NCI-H748 treated with DMSO at 0.1 percent for 48 hours (cell line): Measurements from ENCODE around the gene OR2Y1.
"Not testable (repeated sequence)": the region's sequence is repeated elsewhere in the genome, so short reads cannot be mapped to it uniquely, and the experiment has no call there.

Experiments
- DNase-seq: peaks from one replicate; lab custom pipeline; 2025; lab: John Stamatoyannopoulos, UW

The OR2Y1 gene

GRCh38 chr5:180739271-180739670 lies 587 bp downstream of the OR2Y1 start:
- DNase-seq, result no peak

- no peak for DNase-seq
These were observed 3.3 kb downstream of the OR2Y1 start for GRCh38 chr5:180736536-180736935.

GRCh38 chr5:180724944-180725343 lies 14.9 kb downstream of the OR2Y1 start:
- no peak for DNase-seq

- no peak for DNase-seq
These were observed 15.9 kb downstream of the OR2Y1 start for GRCh38 chr5:180723936-180724335.

GRCh38 chr5:180720486-180720885 lies 19.4 kb downstream of the OR2Y1 start:
- DNase-seq, result no peak

- no peak for DNase-seq
These were observed 20.1 kb downstream of the OR2Y1 start for GRCh38 chr5:180719781-180720180.

- peak; percentile 23 for DNase-seq
These were observed 20.9 kb downstream of the OR2Y1 start for GRCh38 chr5:180718810-180719453.

- DNase-seq, result no peak
These were observed 21.9 kb downstream of the OR2Y1 start for GRCh38 chr5:180717989-180718388.

GRCh38 chr5:180704362-180704761 lies 35.5 kb downstream of the OR2Y1 start:
- DNase-seq, result peak; percentile 55

- no peak for DNase-seq
These were observed 35.9 kb downstream of the OR2Y1 start for GRCh38 chr5:180703912-180704311.

- not testable (repeated sequence) for DNase-seq
These were observed 36.5 kb downstream of the OR2Y1 start for GRCh38 chr5:180703371-180703770.

GRCh38 chr5:180700440-180700839 lies 39.4 kb downstream of the OR2Y1 start:
- DNase-seq, result not testable (repeated sequence)

GRCh38 chr5:180699042-180699441 lies 40.8 kb downstream of the OR2Y1 start:
- DNase-seq, result no peak

GRCh38 chr5:180696116-180696515 lies 43.7 kb downstream of the OR2Y1 start:
- DNase-seq, result no peak

GRCh38 chr5:180692429-180692828 lies 47.4 kb downstream of the OR2Y1 start:
- DNase-seq, result no peak

- no peak for DNase-seq
These were observed 48.8 kb downstream of the OR2Y1 start for GRCh38 chr5:180691046-180691445.

GRCh38 chr5:180690562-180690961 lies 49.3 kb downstream of the OR2Y1 start:
- no peak for DNase-seq

- no peak for DNase-seq
These were observed 50.1 kb downstream of the OR2Y1 start for GRCh38 chr5:180689775-180690174.
